ENCODE measurements around the gene ZFP64.
"Not testable (repeated sequence)": the region's sequence is repeated elsewhere in the genome, so short reads cannot be mapped to it uniquely, and the experiment has no call there.

The ZFP64 gene

GRCh38 chr20:52201395-52201794, 9.8 kb upstream of the ZFP64 start:
- DNase-seq: no peak

GRCh38 chr20:52200870-52201269, 9.3 kb upstream of the ZFP64 start:
- DNase-seq: no peak

- no peak for DNase-seq
Measured at GRCh38 chr20:52196845-52197244, 5.3 kb upstream of the ZFP64 start.

- no peak for DNase-seq
Measured at GRCh38 chr20:52193886-52194545, 2.4 kb upstream of the ZFP64 start.

- no peak for DNase-seq
Measured at GRCh38 chr20:52193133-52193532, 1.6 kb upstream of the ZFP64 start.

GRCh38 chr20:52192719-52193007, 1.1 kb upstream of the ZFP64 start:
- DNase-seq: not testable (repeated sequence)

- peak; percentile 55 for DNase-seq
Measured at GRCh38 chr20:52191916-52192718, 538 bp upstream of the ZFP64 start.

GRCh38 chr20:52190437-52191131, 995 bp downstream of the ZFP64 start:
- DNase-seq: peak; percentile 41

GRCh38 chr20:52181766-52182165, 9.8 kb downstream of the ZFP64 start:
- DNase-seq: no peak

- DNase-seq: no peak
Measured at GRCh38 chr20:52180180-52180840, 11.3 kb downstream of the ZFP64 start.

GRCh38 chr20:52179331-52180179, 12.0 kb downstream of the ZFP64 start:
- DNase-seq: no peak

GRCh38 chr20:52178691-52179090, 12.9 kb downstream of the ZFP64 start:
- DNase-seq: no peak

GRCh38 chr20:52175840-52176239, 15.7 kb downstream of the ZFP64 start:
- DNase-seq: no peak

- no peak for DNase-seq
Measured at GRCh38 chr20:52172392-52173047, 19.1 kb downstream of the ZFP64 start.

- no peak for DNase-seq
Measured at GRCh38 chr20:52171025-52171424, 20.6 kb downstream of the ZFP64 start.

- no peak for DNase-seq
Measured at GRCh38 chr20:52168116-52168515, 23.5 kb downstream of the ZFP64 start.

GRCh38 chr20:52167232-52167840, 24.2 kb downstream of the ZFP64 start:
- DNase-seq: no peak

- DNase-seq: no peak
Measured at GRCh38 chr20:52166150-52166549, 25.4 kb downstream of the ZFP64 start.

GRCh38 chr20:52160621-52161204, 30.9 kb downstream of the ZFP64 start:
- DNase-seq: no peak

GRCh38 chr20:52160049-52160570, 31.5 kb downstream of the ZFP64 start:
- no peak for DNase-seq

- no peak for DNase-seq
Measured at GRCh38 chr20:52154575-52154974, 37.0 kb downstream of the ZFP64 start.

All from activated naive CD4-positive, alpha-beta T cell treated with Interleukin-2 at 50 U/mL for 16 hours (primary cell).